H1 (cell line): ENCODE data around the gene EDEM2. TPM values are rescaled to one million over a fixed set of nuclear protein-coding genes. Genes with fewer than 3 reads are reported as not detected.
A peak's percentile ranks its signal among the peaks of the same experiment; 100 is the strongest.

ENCODE experiments used
- CTCF ChIA-PET: fragments of 300-600 bp; sonication (Branson Sonifier 250); formaldehyde crosslinking; loops from one replicate; lab custom pipeline; 2021; ENCODE audit not compliant: partially characterized antibody; lab: Charles Lee
- POLR2A ChIA-PET: fragments of 300-600 bp; sonication (Branson Sonifier 250); formaldehyde crosslinking; loops from one replicate; lab custom pipeline; 2021; ENCODE audit warnings: inconsistent platforms; ENCODE audit not compliant: partially characterized antibody; lab: Charles Lee
- DNase-seq, 2 experiments: peaks; one replicate each; pipeline versions ENCODE4 v3.0.0 to v3.0.0-alpha.2; 2010 to 2022; ENCODE audit warnings: low spot score in 2 of 2, low read depth in 1 of 2, mixed read lengths in 1 of 2
- FAIRE-seq: peaks from 2 replicates; lab custom pipeline; 2011; peaks lifted over from hg19 to GRCh38; lab: Jason Lieb, UNC
- H2AFZ ChIP-seq: 2 replicates; pipeline ENCODE4 v1.8.1; 2012; ENCODE audit warnings: low read length, inconsistent platforms
- H2AK5ac ChIP-seq: 2 replicates; pipeline ENCODE4 v1.6.1; 2013; ENCODE audit warnings: low read depth, low read length
- H2BK120ac ChIP-seq: replicated peaks from 2 replicates; pipeline ENCODE3; 2013; ENCODE audit warnings: low read depth, low read length, inconsistent platforms
- H2BK12ac ChIP-seq: 2 replicates; pipeline ENCODE4 v1.6.1; 2013; ENCODE audit warnings: low read depth, low read length
- H2BK15ac ChIP-seq: 2 replicates; pipeline ENCODE4 v1.6.1; 2013; ENCODE audit warnings: low read length
- H2BK20ac ChIP-seq: 2 replicates; pipeline ENCODE4 v1.6.1; 2013; ENCODE audit warnings: low read length
- H2BK5ac ChIP-seq: 2 replicates; pipeline ENCODE4 v1.6.1; 2013; ENCODE audit warnings: low read depth, low read length
- H3K14ac ChIP-seq: 2 replicates; pipeline ENCODE4 v1.6.1; 2013; ENCODE audit warnings: inconsistent platforms; ENCODE audit not compliant: insufficient read length
- H3K18ac ChIP-seq: 2 replicates; pipeline ENCODE4 v1.6.1; 2013; ENCODE audit warnings: low read length; ENCODE audit errors: extremely low read depth
- H3K23ac ChIP-seq: 2 replicates; pipeline ENCODE4 v1.6.1; 2013; ENCODE audit warnings: inconsistent platforms; ENCODE audit not compliant: insufficient read length
- H3K23me2 ChIP-seq: 2 replicates; pipeline ENCODE4 v1.6.1; 2013; ENCODE audit warnings: low read depth, low read length
- H3K27ac ChIP-seq: 2 replicates; pipeline ENCODE4 v1.6.1; 2011; ENCODE audit warnings: low read depth, low read length, inconsistent platforms
- H3K27me3 ChIP-seq, 4 experiments: replicated peaks in 1 of 4; 1 replicate in 1 of 4; 2 replicates in 3 of 4; pipeline versions ENCODE4 v1.6.1 to v1.8.1; 2011 to 2013; ENCODE audit warnings: low read length in 3 of 4, mild to moderate bottlenecking in 3 of 4, inconsistent platforms in 2 of 4, mixed read lengths in 2 of 4, moderate library complexity in 1 of 4; ENCODE audit not compliant: control insufficient read depth in 3 of 4, insufficient read depth in 3 of 4; ENCODE audit errors: extremely low read depth in 1 of 4
- H3K36me3 ChIP-seq, 4 experiments: 2 replicates each; pipeline versions ENCODE4 v1.6.1 to v1.8.1; 2011 to 2013; ENCODE audit warnings: mild to moderate bottlenecking in 4 of 4, low read length in 3 of 4, moderate library complexity in 2 of 4, control low read depth in 1 of 4, inconsistent platforms in 1 of 4; ENCODE audit not compliant: insufficient read depth in 4 of 4, control insufficient read depth in 2 of 4
- H3K4ac ChIP-seq: replicated peaks from 2 replicates; pipeline ENCODE3; 2013; ENCODE audit warnings: low read length, low read depth, mixed read lengths, inconsistent platforms; ENCODE audit not compliant: insufficient read length
- H3K4me1 ChIP-seq, 4 experiments: replicated peaks in 1 of 4; 1 replicate in 1 of 4; 2 replicates in 3 of 4; pipeline versions ENCODE4 v1.6.1 to v1.8.1; 2011 to 2013; ENCODE audit warnings: low read length in 3 of 4, inconsistent platforms in 2 of 4, mixed read lengths in 1 of 4; ENCODE audit not compliant: insufficient read depth in 4 of 4, control insufficient read depth in 3 of 4
- H3K4me2 ChIP-seq, 2 experiments: 2 replicates each; pipeline versions ENCODE4 v1.6.1 to v1.8.1; 2011 to 2013; ENCODE audit warnings: low read depth in 2 of 2, low read length in 2 of 2, control low read depth in 1 of 2, inconsistent platforms in 1 of 2, mild to moderate bottlenecking in 1 of 2; ENCODE audit not compliant: insufficient read depth in 1 of 2
- H3K4me3 ChIP-seq, 4 experiments: fragments of 200-600, 300-600 bp in 1 of 4; sonication (generic), shearing (Covaris generic), sonication (Bioruptor Twin) in 1 of 4; 2 replicates each; pipeline versions ENCODE4 v1.5.1 to v1.8.1; 2011 to 2016; ENCODE audit warnings: low read length in 4 of 4, low read depth in 3 of 4, control low read depth in 2 of 4, inconsistent platforms in 2 of 4, mild to moderate bottlenecking in 2 of 4, mixed read lengths in 1 of 4, moderate library complexity in 1 of 4; ENCODE audit not compliant: insufficient read depth in 2 of 4; ENCODE audit errors: extremely low read depth in 1 of 4
- H3K56ac ChIP-seq: replicated peaks from 2 replicates; pipeline ENCODE3; 2013; ENCODE audit warnings: low read depth, mild to moderate bottlenecking, mixed read lengths, low read length, inconsistent platforms; ENCODE audit not compliant: insufficient read length
- H3K79me1 ChIP-seq: 2 replicates; pipeline ENCODE4 v1.6.1; 2013; ENCODE audit warnings: low read depth, low read length, control low read depth
- H3K79me2 ChIP-seq, 2 experiments: 2 replicates each; pipeline versions ENCODE4 v1.6.1 to v1.8.1; 2012 to 2013; ENCODE audit warnings: low read length in 2 of 2, mild to moderate bottlenecking in 2 of 2, inconsistent platforms in 1 of 2; ENCODE audit not compliant: insufficient read depth in 2 of 2, control insufficient read depth in 1 of 2
- H3K9ac ChIP-seq, 4 experiments: replicated peaks in 1 of 4; 1 replicate in 1 of 4; 2 replicates in 3 of 4; pipeline versions ENCODE4 v1.6.1 to v1.8.1; 2011 to 2013; ENCODE audit warnings: low read depth in 3 of 4, low read length in 3 of 4, control low read depth in 2 of 4, mild to moderate bottlenecking in 2 of 4, moderate library complexity in 2 of 4, inconsistent platforms in 1 of 4; ENCODE audit errors: extremely low read depth in 1 of 4
- H3K9me3 ChIP-seq, 2 experiments: 2 replicates each; pipeline versions ENCODE4 v1.6.1 to v1.8.1; 2012 to 2013; ENCODE audit warnings: mild to moderate bottlenecking in 2 of 2, moderate library complexity in 2 of 2, control low read depth in 1 of 2, inconsistent platforms in 1 of 2, low read depth in 1 of 2, low read length in 1 of 2, mixed read lengths in 1 of 2; ENCODE audit not compliant: insufficient read depth in 2 of 2
- H4K20me1 ChIP-seq, 2 experiments: replicated peaks in 1 of 2; 2 replicates each; pipeline versions ENCODE3 to v1.8.1; 2011 to 2013; ENCODE audit warnings: inconsistent platforms in 2 of 2, low read length in 2 of 2, mild to moderate bottlenecking in 1 of 2; ENCODE audit not compliant: insufficient read depth in 2 of 2, control insufficient read depth in 1 of 2
- H4K5ac ChIP-seq: 2 replicates; pipeline ENCODE4 v1.6.1; 2013; ENCODE audit warnings: low read length, low read depth, mixed read lengths, inconsistent platforms; ENCODE audit not compliant: insufficient read length
- H4K8ac ChIP-seq: 2 replicates; pipeline ENCODE4 v1.8.0; 2013; ENCODE audit warnings: mild to moderate bottlenecking, moderate library complexity, low read length, inconsistent platforms; ENCODE audit not compliant: insufficient read depth; ENCODE audit errors: extremely low read depth
- H4K91ac ChIP-seq: replicated peaks from 2 replicates; pipeline ENCODE3; 2013; ENCODE audit warnings: low read length, mixed read lengths, inconsistent platforms; ENCODE audit not compliant: insufficient read length
- ATF3 ChIP-seq: IDR thresholded peaks from 2 replicates; pipeline ENCODE4 v1.6.1; 2011; ENCODE audit warnings: low read depth, mild to moderate bottlenecking, low read length; ENCODE audit not compliant: insufficient read depth
- CREB1 ChIP-seq: IDR thresholded peaks from 2 replicates; pipeline ENCODE4 v1.6.1; 2012; ENCODE audit warnings: inconsistent platforms
- CTCF ChIP-seq, 3 experiments: IDR thresholded peaks; 1 replicate in 2 of 3; 2 replicates in 1 of 3; pipeline versions ENCODE4 v1.5.1 to v1.6.1; 2011; ENCODE audit warnings: low read length in 3 of 3, mild to moderate bottlenecking in 3 of 3, inconsistent platforms in 2 of 3, low read depth in 1 of 3, moderate library complexity in 1 of 3; ENCODE audit not compliant: insufficient read depth in 1 of 3; ENCODE audit errors: control extremely low read depth in 1 of 3
- E2F6 ChIP-seq: IDR thresholded peaks from 2 replicates; pipeline ENCODE4 v1.6.1; 2012; ENCODE audit warnings: inconsistent platforms
- EGR1 ChIP-seq: IDR thresholded peaks from 2 replicates; pipeline ENCODE4 v1.6.1; 2011; ENCODE audit warnings: low read depth, low read length, borderline replicate concordance
- POLR2AphosphoS5 ChIP-seq: IDR thresholded peaks from 2 replicates; pipeline ENCODE4 v1.6.1; 2011; ENCODE audit warnings: low read depth, low read length
- SIX5 ChIP-seq: IDR thresholded peaks from 2 replicates; pipeline ENCODE4 v1.6.1; 2011; ENCODE audit warnings: mild to moderate bottlenecking, low read depth, low read length
- TBP ChIP-seq: IDR thresholded peaks from 2 replicates; pipeline ENCODE4 v1.6.1; 2011; ENCODE audit warnings: low read depth, low read length, improper control_type of control experiment
- WGBS, 2 experiments: shearing (Covaris generic) in 1 of 2; methylation state at CpG; one replicate each; pipeline versions ENCODE4 v1.1.6 to v1.1.7; 2013 to 2015; ENCODE audit warnings: low lambda C conversion rate in 2 of 2, mixed read lengths in 2 of 2, inconsistent platforms in 1 of 2, low coverage in 1 of 2, missing lambda C conversion rate in 1 of 2; ENCODE audit not compliant: insufficient replicate concordance in 2 of 2, insufficient coverage in 1 of 2, insufficient read length in 1 of 2; ENCODE audit errors: extremely low coverage in 1 of 2, missing lambda C conversion rate in 1 of 2; 5-methylcytosine and 5-hydroxymethylcytosine counted together
- polyA plus RNA-seq, 7 experiments: library from polyadenylated mRNA; depleted of rRNA in 3 of 7; stranded (reverse) in 5 of 7; unstranded in 2 of 7; fragments of >200 nt in 5 of 7; fragments of 200-250 nt in 2 of 7; gene quantifications; 1 replicate in 5 of 7; 2 replicates in 1 of 7; 4 replicates in 1 of 7; pipeline versions ENCODE4 v1.2.1 to v1.2.3, GENCODE V29; 2011 to 2013; ENCODE audit warnings: missing spikeins in 2 of 7, mixed read lengths in 2 of 7
- total RNA-seq: library from RNA; stranded (reverse); fragmentation: NEBNext Ultra II Directional; extraction: Animal tissue kit (Norgen Biotek cat#: 25700); gene quantifications from 2 replicates; pipeline ENCODE4 v1.2.1, GENCODE V29; 2021

Gene EDEM2
- total and polyA plus RNA-seq, 2 of the 8 experiments (the other 6 are each of a cell fraction or from before 2014, with no cell fraction given) = 15.2 to 19.6 TPM

- Histone ChIP-seq H3K4me3 (peak overlapping the region in 3 of 4 experiments; percentile 39 to 54 (median 48); a peak in 5 of 8 replicates), H3K23ac (no peak overlapping the region), H2BK12ac (no peak overlapping the region), H2BK20ac (no peak overlapping the region), H2AFZ (no peak overlapping the region; the same call in 1 of the 2 replicates), H3K36me3 (no peaks in the 10 kb centered on the region), H3K23me2 (peaks cover 6% of the 10 kb centered on the region; the same call in 1 of the 2 replicates), H3K4me2 (peak overlapping the region; percentile 71 to 72), H4K5ac (no peak overlapping the region), H2AK5ac (no peak overlapping the region), H2BK15ac (no peak overlapping the region), H4K8ac (no peak overlapping the region), H3K18ac (no peak overlapping the region), H3K9me3 (no peaks in the 10 kb centered on the region), H4K20me1 (no peaks in the 10 kb centered on the region), H3K14ac (no peak overlapping the region), H3K79me1 (no peaks in the 10 kb centered on the region), H2BK120ac (no peak overlapping the region), H3K4me1 (peaks cover under 1 to 18% (median 10%) of the 10 kb centered on the region in 4 experiments), H4K91ac (no peak overlapping the region), H2BK5ac (no peak overlapping the region), H3K9ac (no peak overlapping the region), H3K79me2 (no peaks in the 10 kb centered on the region), H3K27ac (no peak overlapping the region), H3K4ac (no peak overlapping the region), H3K56ac (no peak overlapping the region), H3K27me3 (peaks cover 0 to 2% (median 0%) of the 10 kb centered on the region in 4 experiments; a peak in 2 of 7 replicates)
- no peak for FAIRE-seq
- CTCF ChIA-PET = interaction anchor here (1.0 to 3.5 kb wide), 2 partner anchors 37 to 92 kb away, joined by 4 to 14 read pairs; no protein-coding TSS in a partner anchor
- POLR2A ChIA-PET = interaction anchor here (2.0 kb wide), 1 partner anchor 11 kb away, joined by 5 read pairs; no protein-coding TSS in a partner anchor
- WGBS, 2 experiments = 96% methylated on average over 1 of the region's 1 CpG; no CpG with 5 or more reads in 1 of the 2 experiments
- DNase-seq = no peak
- TF ChIP-seq TBP (no peak), CTCF (IDR thresholded peaks at IDR 0.05; ENCODE audit: control extremely low read depth in 1 of 3, insufficient read depth in 1 of 3, low read depth in 1 of 3, low read length in 3 of 3) (no peak), CREB1 (no peak), E2F6 (no peak), EGR1 (no peak), SIX5 (no peak), POLR2AphosphoS5 (no peak), ATF3 (no peak)
Observed at GRCh38 chr20:35171438-35171752, 24.3 kb upstream of the EDEM2 start.
